Hepatocyte (in vitro differentiated cells): Measurements from ENCODE around the gene CDC45. TPM values are rescaled to one million over a fixed set of nuclear protein-coding genes. Genes with fewer than 3 reads are reported as not detected.

ENCODE experiments used
- DNase-seq: peaks from one replicate; pipeline ENCODE4 v3.0.0-alpha.2; 2016; ENCODE audit warnings: low spot score
- H2AFZ ChIP-seq: fragments of 200-600 bp; sonication (generic); 2 replicates; pipeline ENCODE4 v1.6.0; 2016; ENCODE audit warnings: antibody characterized with exemption, mild to moderate bottlenecking
- H3K27ac ChIP-seq: fragments of 200-600 bp; sonication (generic); 2 replicates; pipeline ENCODE4 v1.5.1; 2016; ENCODE audit warnings: mild to moderate bottlenecking
- H3K27me3 ChIP-seq: fragments of 200-600 bp; sonication (generic); 2 replicates; pipeline ENCODE4 v1.6.1; 2016
- H3K36me3 ChIP-seq: fragments of 200-600 bp; sonication (generic); replicated peaks from 2 replicates; pipeline ENCODE4 v1.5.1; 2016; ENCODE audit warnings: low read depth; ENCODE audit not compliant: insufficient read depth
- H3K4me1 ChIP-seq: fragments of 200-600 bp; sonication (generic); 2 replicates; pipeline ENCODE4 v1.5.1; 2016; ENCODE audit warnings: mild to moderate bottlenecking, moderate library complexity; ENCODE audit not compliant: insufficient read depth
- H3K4me2 ChIP-seq: fragments of 200-600 bp; sonication (generic); 2 replicates; pipeline ENCODE4 v1.6.0; 2016
- H3K4me3 ChIP-seq: fragments of 200-600 bp; sonication (generic); 2 replicates; pipeline ENCODE4 v1.5.1; 2016; ENCODE audit warnings: mild to moderate bottlenecking
- H3K79me2 ChIP-seq: fragments of 200-600 bp; sonication (generic); 2 replicates; pipeline ENCODE4 v1.6.0; 2017; ENCODE audit warnings: mild to moderate bottlenecking
- H3K9me2 ChIP-seq: fragments of 200-600 bp; sonication (generic); replicated peaks from 2 replicates; pipeline ENCODE4 v1.6.0; 2017; ENCODE audit warnings: mild to moderate bottlenecking; ENCODE audit not compliant: insufficient read depth
- H3K9me3 ChIP-seq: fragments of 200-600 bp; sonication (generic); 2 replicates; pipeline ENCODE4 v1.5.1; 2016; ENCODE audit warnings: low read depth, mild to moderate bottlenecking
- H4K20me1 ChIP-seq: fragments of 200-600 bp; sonication (generic); 2 replicates; pipeline ENCODE4 v1.6.0; 2016; ENCODE audit warnings: mild to moderate bottlenecking; ENCODE audit not compliant: insufficient read depth, poor library complexity, severe bottlenecking
- EZH2 ChIP-seq: fragments of 200-600 bp; sonication (generic); IDR thresholded peaks from 2 replicates; pipeline ENCODE4 v1.6.1; 2016; ENCODE audit warnings: antibody characterized with exemption, mild to moderate bottlenecking, borderline replicate concordance
- EZH2phosphoT487 ChIP-seq: fragments of 200-600 bp; sonication (generic); IDR thresholded peaks from one replicate; pipeline ENCODE4 v1.6.1; 2018; ENCODE audit warnings: antibody characterized with exemption, mild to moderate bottlenecking, low read depth, moderate library complexity; ENCODE audit not compliant: unreplicated experiment, severe bottlenecking
- WGBS: methylation state at CpG from one replicate; pipeline ENCODE4 v1.1.6; 2016; ENCODE audit warnings: low lambda C conversion rate; ENCODE audit errors: missing lambda C conversion rate; 5-methylcytosine and 5-hydroxymethylcytosine counted together
- polyA plus RNA-seq: library from polyadenylated mRNA; unstranded; fragments of >200 nt; fragmentation: Nextera tagmentation; extraction: Ambion mirVana; gene quantifications from 2 replicates; pipeline ENCODE4 v1.2.1, GENCODE V29; 2016
- total RNA-seq: library from RNA; depleted of rRNA; stranded (reverse); fragments of >200 nt; gene quantifications from 2 replicates; pipeline ENCODE4 v1.2.3, GENCODE V29; 2014
- TF ChIP-seq, protein P1 (sequence below): fragments of 200-600 bp; sonication (generic); IDR thresholded peaks from 2 replicates; pipeline ENCODE4 v1.5.1; 2016; ENCODE audit warnings: antibody characterized with exemption, mild to moderate bottlenecking; ENCODE audit not compliant: poor library complexity

Gene CDC45
- total and polyA plus RNA-seq, 2 experiments from 2014 or later = 3.5 to 6.5 TPM

DNA sequence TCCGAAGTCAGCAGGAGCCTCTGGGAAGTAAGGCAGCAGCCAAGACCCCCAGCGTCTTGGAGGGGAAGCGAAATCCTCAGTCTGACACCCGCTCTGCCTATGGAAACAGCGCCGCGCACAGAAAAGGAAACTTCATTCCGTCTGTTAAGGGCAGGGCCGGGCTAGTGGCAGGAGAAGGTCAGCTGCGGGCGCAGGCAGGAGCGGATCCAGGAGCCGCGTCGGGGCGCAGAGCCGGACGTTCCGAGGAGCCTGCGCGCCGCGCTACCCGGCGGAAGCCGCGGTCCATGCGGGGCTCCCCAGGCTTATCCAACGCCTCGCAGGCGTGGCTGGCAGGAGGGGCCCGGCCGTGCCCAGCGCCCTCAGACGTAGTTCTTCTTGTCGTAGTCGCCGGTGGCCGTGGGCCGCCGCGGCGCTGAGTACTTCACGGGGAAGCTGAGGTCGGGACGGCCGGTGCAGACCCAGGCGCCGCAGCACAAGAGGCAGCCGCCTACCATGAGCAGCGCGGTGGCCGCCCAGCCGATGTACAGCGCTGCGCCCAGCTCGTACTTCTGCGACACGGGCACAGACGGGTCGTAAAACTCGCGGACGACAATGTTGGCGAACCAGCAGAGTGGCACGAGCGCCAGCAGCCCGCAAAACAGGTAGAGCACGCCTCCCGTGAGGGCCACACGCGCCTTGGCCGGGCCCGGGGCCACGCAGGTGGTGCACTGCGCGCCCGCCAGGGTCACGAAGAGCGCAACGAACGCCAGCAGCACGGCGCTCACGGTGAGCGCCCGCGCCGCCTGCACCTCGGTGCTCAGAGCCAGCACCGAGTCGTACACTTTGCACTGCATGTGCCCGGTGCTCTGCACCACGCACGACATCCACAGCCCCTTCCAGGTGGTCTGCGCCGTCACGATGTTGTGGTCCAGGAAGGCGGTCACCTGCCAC lies 43.8 kb downstream of the CDC45 start:
- Histone ChIP-seq H2AFZ (peak overlapping the region; percentile 15), H3K9me2 (no peaks in the 10 kb centered on the region), H3K9me3 (no peaks in the 10 kb centered on the region), H4K20me1 (no peaks in the 10 kb centered on the region), H3K27ac (no peak overlapping the region), H3K36me3 (no peaks in the 10 kb centered on the region), H3K4me3 (peak overlapping the region; percentile 20), H3K4me1 (peaks cover 13% of the 10 kb centered on the region), H3K4me2 (peak overlapping the region; percentile 88), H3K27me3 (peaks cover 55% of the 10 kb centered on the region), H3K79me2 (no peaks in the 10 kb centered on the region)
- no peak for DNase-seq
- TF ChIP-seq EZH2phosphoT487 (no peak), EZH2 (no peak)
- TF ChIP-seq, protein P1, sequence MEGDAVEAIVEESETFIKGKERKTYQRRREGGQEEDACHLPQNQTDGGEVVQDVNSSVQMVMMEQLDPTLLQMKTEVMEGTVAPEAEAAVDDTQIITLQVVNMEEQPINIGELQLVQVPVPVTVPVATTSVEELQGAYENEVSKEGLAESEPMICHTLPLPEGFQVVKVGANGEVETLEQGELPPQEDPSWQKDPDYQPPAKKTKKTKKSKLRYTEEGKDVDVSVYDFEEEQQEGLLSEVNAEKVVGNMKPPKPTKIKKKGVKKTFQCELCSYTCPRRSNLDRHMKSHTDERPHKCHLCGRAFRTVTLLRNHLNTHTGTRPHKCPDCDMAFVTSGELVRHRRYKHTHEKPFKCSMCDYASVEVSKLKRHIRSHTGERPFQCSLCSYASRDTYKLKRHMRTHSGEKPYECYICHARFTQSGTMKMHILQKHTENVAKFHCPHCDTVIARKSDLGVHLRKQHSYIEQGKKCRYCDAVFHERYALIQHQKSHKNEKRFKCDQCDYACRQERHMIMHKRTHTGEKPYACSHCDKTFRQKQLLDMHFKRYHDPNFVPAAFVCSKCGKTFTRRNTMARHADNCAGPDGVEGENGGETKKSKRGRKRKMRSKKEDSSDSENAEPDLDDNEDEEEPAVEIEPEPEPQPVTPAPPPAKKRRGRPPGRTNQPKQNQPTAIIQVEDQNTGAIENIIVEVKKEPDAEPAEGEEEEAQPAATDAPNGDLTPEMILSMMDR = no peak
- WGBS = 4% methylated on average over 90 of the region's 99 CpGs

DNA sequence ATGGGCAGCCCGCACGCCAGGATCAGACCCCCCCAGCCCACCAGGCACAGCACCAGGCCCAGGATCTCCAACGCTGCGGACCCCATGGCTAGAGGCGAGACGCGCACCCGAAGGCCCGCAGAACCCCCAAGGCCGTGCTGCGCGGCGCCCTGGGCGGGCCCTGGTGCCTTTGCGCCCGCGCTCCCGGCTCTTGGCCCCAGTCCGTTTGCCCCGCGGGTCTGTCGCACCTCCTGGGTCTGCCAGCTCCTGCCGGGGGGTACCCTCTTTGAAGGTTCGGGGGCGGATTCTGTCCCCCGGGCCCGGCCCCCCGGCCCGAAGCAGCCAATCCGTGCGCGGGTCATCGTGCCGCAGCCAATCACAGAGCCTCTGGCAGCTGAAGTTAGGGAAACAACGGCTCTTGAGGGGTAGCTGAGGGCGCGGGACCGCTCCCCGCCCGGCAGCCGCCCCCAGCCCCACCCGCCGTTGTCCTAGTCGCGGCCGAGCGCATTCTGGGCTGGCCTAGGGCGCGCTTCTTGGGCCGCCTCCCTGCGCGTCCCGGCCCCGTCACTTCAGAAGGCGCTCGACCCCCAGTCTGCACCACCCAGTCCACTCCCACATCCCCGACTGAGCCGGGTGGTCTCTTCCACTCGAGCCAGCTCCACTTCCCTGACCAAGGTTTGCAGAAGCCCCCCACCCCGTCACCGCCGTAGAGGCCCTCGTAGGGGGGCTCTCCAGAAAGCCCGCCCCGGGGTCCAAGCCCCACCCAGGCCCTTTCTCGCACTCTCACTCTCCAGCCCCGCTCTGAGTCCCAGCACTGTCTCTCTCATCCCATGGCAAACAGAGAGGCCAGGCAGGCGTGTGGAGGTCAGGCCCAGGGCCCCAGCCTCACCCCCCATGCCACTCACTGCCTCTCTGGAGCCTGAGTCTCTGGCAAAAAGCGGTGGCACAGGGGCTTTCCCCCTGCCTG lies 44.7 kb downstream of the CDC45 start, which contains the start of gene CLDN5:
TSS of gene CLDN5 (minus strand) at position 241 of the 946 bp plus-strand sequence. CDS start at position 86, 155 bp downstream.
- Histone ChIP-seq H3K4me1 (peaks cover 13% of the 10 kb centered on the region), H2AFZ (peak within 1 kb of the TSS; percentile 15), H3K27ac (no peak within 1 kb of the TSS), H3K36me3 (no peaks in the 10 kb centered on the region), H3K4me2 (peak within 1 kb of the TSS; percentile 88), H4K20me1 (no peaks in the 10 kb centered on the region), H3K9me2 (no peaks in the 10 kb centered on the region), H3K9me3 (no peaks in the 10 kb centered on the region), H3K4me3 (peak within 1 kb of the TSS; percentile 20), H3K79me2 (no peaks in the 10 kb centered on the region), H3K27me3 (peaks cover 55% of the 10 kb centered on the region)
- TF ChIP-seq, protein P1 = no peak
- TF ChIP-seq EZH2 (no peak), EZH2phosphoT487 (peak; percentile 46)
- 8% methylated on average over 40 of the region's 69 CpGs for WGBS
- DNase-seq = no peak

DNA sequence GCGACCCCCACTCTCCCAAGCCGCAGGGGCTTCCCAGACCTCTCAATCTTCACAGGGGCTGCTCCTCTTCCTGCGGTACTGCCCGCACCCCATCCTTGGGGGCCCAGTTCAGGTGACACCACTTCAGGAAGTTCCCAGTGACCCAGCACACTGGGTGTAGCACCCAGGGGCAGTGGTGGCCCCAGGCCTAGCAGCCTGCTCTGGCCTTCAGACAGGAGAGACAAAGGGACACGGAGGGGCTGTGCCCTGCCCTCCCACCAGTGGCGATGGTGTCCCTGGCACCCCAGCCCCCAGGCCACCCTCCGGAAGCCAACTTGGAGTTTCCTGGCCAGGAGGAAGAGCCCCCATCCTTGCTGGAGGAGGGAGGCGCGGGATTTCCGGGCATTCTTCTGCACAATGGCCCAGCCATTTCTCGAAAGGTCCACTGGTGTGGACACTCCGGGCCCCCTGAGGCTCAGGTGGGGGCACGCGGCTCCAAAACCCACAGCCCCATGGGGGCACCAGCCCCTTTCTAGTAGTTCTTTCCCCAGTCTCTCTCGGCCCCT lies 45.5 kb downstream of the CDC45 start:
- Histone ChIP-seq H3K27ac (no peak overlapping the region), H4K20me1 (no peaks in the 10 kb centered on the region), H3K27me3 (peaks cover 55% of the 10 kb centered on the region), H3K36me3 (no peaks in the 10 kb centered on the region), H2AFZ (no peak overlapping the region), H3K9me2 (no peaks in the 10 kb centered on the region), H3K79me2 (no peaks in the 10 kb centered on the region), H3K4me1 (peaks cover 13% of the 10 kb centered on the region), H3K9me3 (no peaks in the 10 kb centered on the region), H3K4me2 (peak overlapping the region; percentile 88), H3K4me3 (no peak overlapping the region)
- TF ChIP-seq EZH2 (no peak), EZH2phosphoT487 (no peak)
- TF ChIP-seq, protein P1 = no peak
- DNase-seq = no peak
- WGBS = 92% methylated on average over 13 of the region's 15 CpGs
